KMS-11 (cell line): Measurements from ENCODE around the gene CBFA2T3.

Experiments used
- H2AFZ ChIP-seq: fragments of 200-600 bp; sonication (generic); 2 replicates; pipeline ENCODE4 v1.6.1; 2016; ENCODE audit warnings: antibody characterized with exemption, mixed run types, low read depth
- H3K27ac ChIP-seq: fragments of 200-600 bp; sonication (generic); 2 replicates; pipeline ENCODE4 v1.6.1; 2016; ENCODE audit warnings: mild to moderate bottlenecking, mixed run types
- H3K27me3 ChIP-seq: fragments of 200-600 bp; sonication (generic); 2 replicates; pipeline ENCODE4 v1.6.1; 2017; ENCODE audit warnings: mild to moderate bottlenecking, low read depth, mixed run types, moderate library complexity; ENCODE audit not compliant: insufficient read depth
- H3K36me3 ChIP-seq: fragments of 200-600 bp; sonication (generic); 2 replicates; pipeline ENCODE4 v1.6.1; 2017; ENCODE audit warnings: mild to moderate bottlenecking, mixed run types; ENCODE audit not compliant: insufficient read depth
- H3K4me1 ChIP-seq: fragments of 200-600 bp; sonication (generic); 2 replicates; pipeline ENCODE4 v1.6.1; 2016; ENCODE audit warnings: mild to moderate bottlenecking, low read depth, mixed run types; ENCODE audit not compliant: poor library complexity, severe bottlenecking
- H3K4me2 ChIP-seq: fragments of 200-600 bp; sonication (generic); 2 replicates; pipeline ENCODE4 v1.7.0; 2016; ENCODE audit warnings: mild to moderate bottlenecking, mixed run types
- H3K4me3 ChIP-seq: fragments of 200-600 bp; sonication (generic); IDR thresholded peaks from 2 replicates; pipeline ENCODE4 v1.6.1; 2017; ENCODE audit warnings: low read depth, low read length, mixed read lengths; ENCODE audit not compliant: insufficient read depth
- H3K79me2 ChIP-seq: fragments of 200-600 bp; sonication (generic); 2 replicates; pipeline ENCODE4 v1.6.1; 2016; ENCODE audit warnings: low read depth, mixed run types; ENCODE audit not compliant: insufficient read depth
- H3K9ac ChIP-seq: fragments of 200-600 bp; sonication (generic); 2 replicates; pipeline ENCODE4 v1.6.1; 2016; ENCODE audit warnings: mild to moderate bottlenecking, mixed run types
- H4K20me1 ChIP-seq: fragments of 200-600 bp; sonication (generic); 2 replicates; pipeline ENCODE4 v1.6.1; 2016; ENCODE audit warnings: mild to moderate bottlenecking, mixed run types; ENCODE audit not compliant: insufficient read depth
- TF ChIP-seq, protein P1 (sequence below): fragments of 200-600 bp; sonication (generic); conservative IDR thresholded peaks from 2 replicates; pipeline ENCODE4 v1.6.1; 2017; ENCODE audit warnings: low read depth, mild to moderate bottlenecking, antibody characterized with exemption, low read length, moderate library complexity, mixed read lengths

CBFA2T3 gene

DNA sequence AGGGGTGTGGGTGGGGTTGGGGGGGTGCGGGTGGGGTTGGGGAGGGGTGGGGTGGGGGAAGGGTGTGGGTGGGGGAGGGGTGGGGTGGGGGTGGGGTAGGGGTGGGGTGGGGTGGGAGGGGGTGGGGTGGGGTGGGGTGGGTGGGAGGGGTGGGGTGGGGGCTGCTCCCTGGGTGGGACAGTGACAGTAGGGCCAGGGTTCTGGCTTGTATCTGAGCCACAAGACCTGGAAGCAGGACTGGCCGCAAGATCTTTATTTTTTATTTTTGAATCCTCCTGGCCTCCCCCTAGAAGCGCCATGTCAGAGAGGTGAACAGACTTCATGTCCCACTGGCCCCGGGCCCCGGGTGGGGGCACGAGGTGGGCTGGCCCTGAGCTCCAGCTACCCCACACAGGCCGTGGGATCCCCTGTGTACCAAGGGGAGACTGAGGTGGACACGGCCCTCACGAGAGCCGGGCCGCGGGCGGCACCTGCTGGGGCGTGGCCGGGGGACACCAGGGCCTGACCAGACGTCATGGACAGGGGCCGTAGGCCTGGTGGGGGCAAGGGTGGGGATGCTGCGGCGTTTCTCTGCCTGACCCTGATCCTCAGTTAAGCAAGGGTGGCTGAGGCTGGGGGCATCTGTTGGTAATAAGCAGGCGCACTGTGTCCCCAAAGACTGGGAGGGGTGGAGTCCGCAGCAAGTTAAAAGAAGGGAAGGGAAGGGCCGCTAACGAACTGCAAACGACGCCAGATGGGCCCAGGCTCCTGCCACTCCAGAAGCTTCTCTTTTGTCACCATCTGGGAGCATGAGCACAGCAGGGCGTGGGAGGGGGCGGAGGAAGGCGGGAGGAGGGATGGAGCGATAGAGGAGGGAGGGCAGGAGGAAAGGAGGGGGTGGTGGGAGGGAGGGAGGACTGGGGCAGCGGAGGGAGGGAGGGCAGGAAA is 88.3 kb downstream of the CBFA2T3 start:
- no peaks in the 10 kb centered on the region for H3K4me1 ChIP-seq
- H3K27ac ChIP-seq, result no peak overlapping the region
- no peak overlapping the region for H2AFZ ChIP-seq
- H3K36me3 ChIP-seq, result no peaks in the 10 kb centered on the region
- TF ChIP-seq, protein P1, sequence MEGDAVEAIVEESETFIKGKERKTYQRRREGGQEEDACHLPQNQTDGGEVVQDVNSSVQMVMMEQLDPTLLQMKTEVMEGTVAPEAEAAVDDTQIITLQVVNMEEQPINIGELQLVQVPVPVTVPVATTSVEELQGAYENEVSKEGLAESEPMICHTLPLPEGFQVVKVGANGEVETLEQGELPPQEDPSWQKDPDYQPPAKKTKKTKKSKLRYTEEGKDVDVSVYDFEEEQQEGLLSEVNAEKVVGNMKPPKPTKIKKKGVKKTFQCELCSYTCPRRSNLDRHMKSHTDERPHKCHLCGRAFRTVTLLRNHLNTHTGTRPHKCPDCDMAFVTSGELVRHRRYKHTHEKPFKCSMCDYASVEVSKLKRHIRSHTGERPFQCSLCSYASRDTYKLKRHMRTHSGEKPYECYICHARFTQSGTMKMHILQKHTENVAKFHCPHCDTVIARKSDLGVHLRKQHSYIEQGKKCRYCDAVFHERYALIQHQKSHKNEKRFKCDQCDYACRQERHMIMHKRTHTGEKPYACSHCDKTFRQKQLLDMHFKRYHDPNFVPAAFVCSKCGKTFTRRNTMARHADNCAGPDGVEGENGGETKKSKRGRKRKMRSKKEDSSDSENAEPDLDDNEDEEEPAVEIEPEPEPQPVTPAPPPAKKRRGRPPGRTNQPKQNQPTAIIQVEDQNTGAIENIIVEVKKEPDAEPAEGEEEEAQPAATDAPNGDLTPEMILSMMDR, result no peak
- no peaks in the 10 kb centered on the region for H4K20me1 ChIP-seq
- H3K27me3 ChIP-seq, result peaks cover 53% of the 10 kb centered on the region
- H3K79me2 ChIP-seq, result no peaks in the 10 kb centered on the region
- H3K9ac ChIP-seq, result no peak overlapping the region
- no peak overlapping the region for H3K4me2 ChIP-seq
- H3K4me3 ChIP-seq, result no peak overlapping the region

DNA sequence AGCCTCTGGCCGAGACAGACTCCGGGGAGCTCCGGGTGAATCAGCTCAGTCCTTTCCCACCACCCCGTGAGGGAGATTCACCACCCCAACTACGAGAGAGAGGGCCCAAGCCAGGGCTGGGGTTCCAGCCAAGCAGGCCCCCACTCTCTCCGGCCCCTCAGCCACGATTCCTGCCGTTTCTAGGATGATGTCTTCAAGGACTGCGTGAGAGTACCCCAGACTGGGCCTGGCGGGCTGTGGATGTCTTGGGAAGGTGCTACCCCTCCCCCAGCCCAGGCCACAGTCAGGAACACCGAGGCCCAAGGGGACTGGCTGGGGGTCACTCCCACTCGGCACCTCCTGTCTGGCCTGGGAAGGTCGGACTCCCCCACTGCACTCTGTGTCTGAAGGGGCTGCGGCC is 89.0 kb downstream of the CBFA2T3 start:
- no peaks in the 10 kb centered on the region for H3K79me2 ChIP-seq
- peaks cover 58% of the 10 kb centered on the region for H3K27me3 ChIP-seq
- no peak overlapping the region for H3K4me3 ChIP-seq
- H3K9ac ChIP-seq, result no peak overlapping the region
- H3K4me1 ChIP-seq, result no peaks in the 10 kb centered on the region
- H3K27ac ChIP-seq, result no peak overlapping the region
- TF ChIP-seq, protein P1, result no peak
- no peak overlapping the region for H2AFZ ChIP-seq
- H3K4me2 ChIP-seq, result no peak overlapping the region
- no peaks in the 10 kb centered on the region for H3K36me3 ChIP-seq
- no peaks in the 10 kb centered on the region for H4K20me1 ChIP-seq

DNA sequence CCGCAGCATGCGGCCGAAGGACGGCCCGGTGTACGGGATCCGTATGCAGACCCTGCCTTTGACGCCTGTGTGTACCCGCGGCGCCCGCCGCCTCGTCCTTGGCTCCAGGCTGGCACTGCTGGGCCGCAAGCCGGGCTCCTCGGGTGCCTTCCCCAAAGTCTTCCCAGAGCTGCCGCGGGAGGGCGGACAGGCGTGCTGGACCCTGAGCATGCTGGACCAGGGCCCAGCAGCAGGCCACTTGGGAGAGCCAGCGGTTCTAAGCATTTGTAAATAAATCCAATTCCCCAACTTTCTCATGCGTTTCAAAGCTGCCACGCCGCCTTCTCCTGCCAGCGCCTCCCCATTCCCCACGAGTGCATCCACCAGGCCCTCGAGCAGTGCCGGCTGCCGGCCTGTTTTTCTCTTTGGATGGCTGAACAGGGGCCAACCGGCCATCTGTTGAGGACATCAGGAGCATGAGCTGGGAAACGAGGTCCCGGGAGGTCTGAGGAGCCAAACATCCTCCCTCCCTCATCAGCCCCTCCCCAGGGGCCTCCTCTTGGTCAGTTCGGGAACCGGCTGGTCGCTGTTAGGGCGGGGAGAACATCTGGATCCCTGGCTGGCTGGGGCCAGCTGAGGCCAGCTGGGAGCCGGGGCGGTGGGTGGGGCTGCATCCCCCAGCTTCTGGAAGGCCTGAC is 90.0 kb downstream of the CBFA2T3 start:
- Histone ChIP-seq H3K4me3 (no peak overlapping the region), H3K27ac (no peak overlapping the region), H4K20me1 (no peaks in the 10 kb centered on the region), H3K4me1 (no peaks in the 10 kb centered on the region), H3K27me3 (peaks cover 50% of the 10 kb centered on the region), H3K79me2 (no peaks in the 10 kb centered on the region), H3K4me2 (no peak overlapping the region), H2AFZ (no peak overlapping the region), H3K9ac (no peak overlapping the region), H3K36me3 (no peaks in the 10 kb centered on the region)
- TF ChIP-seq, protein P1, result no peak

DNA sequence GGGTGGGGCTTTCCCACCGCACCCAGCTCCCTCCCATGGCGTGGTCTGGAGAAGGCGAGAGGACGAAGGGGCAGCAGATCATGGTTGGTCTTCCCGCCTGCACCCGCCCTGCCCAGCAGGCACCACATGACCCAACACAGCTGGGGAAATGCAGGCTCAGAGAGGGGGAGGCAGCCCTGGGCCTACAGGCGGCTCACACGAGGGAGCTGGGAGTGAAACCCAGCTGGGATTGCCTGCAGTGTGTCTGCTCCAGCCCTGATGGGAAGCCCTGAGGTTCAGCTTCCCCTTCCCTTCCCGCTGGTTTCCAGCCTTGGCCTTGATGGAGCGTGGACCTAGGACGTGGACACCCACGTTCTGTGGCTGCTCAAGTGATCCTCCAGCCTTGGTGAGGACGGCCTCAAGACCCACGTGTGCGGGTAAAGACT is 90.6 kb downstream of the CBFA2T3 start:
- H4K20me1 ChIP-seq, result no peaks in the 10 kb centered on the region
- TF ChIP-seq, protein P1, result no peak
- no peak overlapping the region for H3K4me2 ChIP-seq
- H3K27ac ChIP-seq, result no peak overlapping the region
- peaks cover 46% of the 10 kb centered on the region for H3K27me3 ChIP-seq
- H3K36me3 ChIP-seq, result no peaks in the 10 kb centered on the region
- no peak overlapping the region for H2AFZ ChIP-seq
- H3K4me3 ChIP-seq, result no peak overlapping the region
- no peaks in the 10 kb centered on the region for H3K4me1 ChIP-seq
- H3K79me2 ChIP-seq, result no peaks in the 10 kb centered on the region
- H3K9ac ChIP-seq, result no peak overlapping the region
